Stimulated activated memory B cell treated with anti-CD40 and anti-IgM and Interleukin-4, amounts not matched to agents 10 μg/mL and 1 μg/mL and 100 μg/mL, for 72 hours (primary cell): ENCODE measurements around the gene PSAT1.

Source experiments
- ATAC-seq: fragments of 150-1000 bp; cut with Tn5 transposase; 2 replicates; pipeline ENCODE4 v1.10.0; 2021
- H3K27ac Mint-ChIP-seq: one replicate; pipeline ENCODE4 v1.8.0; 2022; ENCODE audit warnings: mild to moderate bottlenecking, mixed read lengths
- H3K27me3 Mint-ChIP-seq: one replicate; pipeline ENCODE4 v1.8.0; 2022; ENCODE audit warnings: mixed read lengths
- H3K36me3 Mint-ChIP-seq: one replicate; pipeline ENCODE4 v1.8.0; 2022; ENCODE audit warnings: mixed read lengths
- H3K4me1 Mint-ChIP-seq: one replicate; pipeline ENCODE4 v1.8.0; 2022; ENCODE audit warnings: mixed read lengths
- H3K4me3 Mint-ChIP-seq: one replicate; pipeline ENCODE4 v1.8.0; 2022; ENCODE audit warnings: mild to moderate bottlenecking, moderate library complexity, mixed read lengths
- H3K9me3 Mint-ChIP-seq: one replicate; pipeline ENCODE4 v1.8.0; 2022; ENCODE audit warnings: mixed read lengths

PSAT1 gene

DNA sequence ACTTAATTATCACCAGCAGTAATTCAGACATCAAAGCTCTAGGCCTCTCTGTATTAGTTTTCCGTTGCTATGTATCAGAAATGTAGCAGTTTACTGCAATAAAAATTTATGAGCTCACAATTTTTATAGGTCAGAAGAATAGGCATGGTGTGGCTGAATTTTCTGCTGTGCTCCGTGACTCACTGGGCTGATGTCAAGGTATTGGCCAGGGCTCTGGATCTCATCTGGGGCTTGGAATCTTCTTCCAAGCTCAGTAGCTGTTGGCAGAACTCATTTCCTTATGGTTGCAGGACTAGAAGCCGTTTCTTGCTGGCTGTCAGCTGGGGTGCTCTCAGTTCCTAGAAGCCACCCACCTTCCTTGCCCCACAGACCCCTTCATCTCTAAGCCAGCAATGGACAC, 66.3 kb downstream of the PSAT1 start:
- Mint-ChIP-seq H3K27ac (no peak overlapping the region), H3K4me3 (no peak overlapping the region), H3K36me3 (no peaks in the 10 kb centered on the region)

DNA sequence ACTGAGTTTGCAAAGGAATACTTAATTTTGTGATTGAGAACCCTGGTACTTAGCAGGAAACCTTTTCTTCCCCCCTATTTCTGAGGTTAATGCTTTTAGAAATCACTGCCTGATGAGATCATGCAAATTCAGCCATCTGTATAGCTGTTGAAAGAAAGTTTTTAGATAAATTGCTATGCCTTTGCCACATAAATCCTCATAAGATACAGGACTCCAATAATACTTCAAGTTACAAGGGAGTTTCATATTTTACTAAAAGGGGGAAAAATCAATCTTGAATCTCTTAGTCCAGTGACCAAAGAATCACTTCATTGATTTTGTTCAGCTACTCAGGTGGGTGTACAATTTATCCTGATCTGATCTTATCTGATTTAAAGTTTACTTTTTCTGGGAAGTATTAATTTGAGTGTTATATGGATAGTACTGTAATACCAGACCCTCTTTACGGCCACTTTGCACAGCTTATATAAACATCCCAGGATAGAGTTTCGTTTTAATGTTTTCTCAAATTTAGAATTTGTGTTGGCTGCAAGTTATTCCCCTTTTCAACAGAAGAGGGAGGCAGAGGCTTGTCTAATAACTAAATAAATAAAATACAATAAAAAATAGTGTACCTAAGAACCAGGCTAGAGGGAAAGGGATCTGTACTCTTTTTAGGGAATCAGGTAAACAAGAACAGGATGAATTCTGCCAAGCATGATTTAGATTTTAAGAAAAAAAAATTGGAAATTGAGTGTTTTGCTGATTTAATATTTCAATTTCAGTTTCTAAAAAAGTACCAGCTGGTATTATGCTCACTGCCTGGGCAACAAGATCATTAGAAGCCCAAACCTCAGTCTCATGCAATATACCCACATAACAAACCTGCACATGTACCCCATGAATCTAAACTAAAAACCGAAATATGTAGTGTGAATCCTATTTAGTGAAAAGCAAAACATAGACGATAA, 69.1 kb downstream of the PSAT1 start:
- ATAC-seq, result no peak
- Mint-ChIP-seq H3K4me3 (no peak overlapping the region), H3K9me3 (no peaks in the 10 kb centered on the region), H3K4me1 (no peaks in the 10 kb centered on the region), H3K27ac (no peak overlapping the region), H3K27me3 (peaks cover 20% of the 10 kb centered on the region), H3K36me3 (no peaks in the 10 kb centered on the region)

More for the DNA sequence above, 66.3 kb downstream of the PSAT1 start:
- no peaks in the 10 kb centered on the region for H3K4me1 Mint-ChIP-seq
- no peaks in the 10 kb centered on the region for H3K27me3 Mint-ChIP-seq
- H3K9me3 Mint-ChIP-seq, result no peaks in the 10 kb centered on the region
- no peak for ATAC-seq

DNA sequence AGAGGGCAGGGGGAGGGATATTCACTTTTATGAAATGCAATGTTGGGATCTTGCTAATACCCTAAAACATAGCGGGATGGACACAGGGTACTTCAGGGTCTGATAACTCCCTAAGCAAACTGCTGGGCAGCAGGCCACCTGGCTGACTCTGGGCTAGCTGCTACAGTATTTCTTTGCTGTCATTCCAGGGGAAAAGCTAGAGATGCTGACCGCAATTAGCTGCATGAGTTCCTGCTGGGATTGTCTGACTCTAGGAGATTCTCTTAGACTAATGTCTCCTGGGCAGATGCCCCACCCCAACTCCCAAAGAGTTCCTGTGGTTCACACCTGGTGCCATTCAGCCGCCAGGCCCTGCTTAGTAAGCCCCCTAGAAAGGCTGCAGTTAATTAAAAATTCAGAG, 69.9 kb downstream of the PSAT1 start:
- H3K27ac Mint-ChIP-seq, result no peak overlapping the region
- H3K4me1 Mint-ChIP-seq, result no peaks in the 10 kb centered on the region
- peaks cover 22% of the 10 kb centered on the region for H3K27me3 Mint-ChIP-seq
- no peak overlapping the region for H3K4me3 Mint-ChIP-seq
- H3K9me3 Mint-ChIP-seq, result no peaks in the 10 kb centered on the region
- no peak for ATAC-seq
- H3K36me3 Mint-ChIP-seq, result no peaks in the 10 kb centered on the region

DNA sequence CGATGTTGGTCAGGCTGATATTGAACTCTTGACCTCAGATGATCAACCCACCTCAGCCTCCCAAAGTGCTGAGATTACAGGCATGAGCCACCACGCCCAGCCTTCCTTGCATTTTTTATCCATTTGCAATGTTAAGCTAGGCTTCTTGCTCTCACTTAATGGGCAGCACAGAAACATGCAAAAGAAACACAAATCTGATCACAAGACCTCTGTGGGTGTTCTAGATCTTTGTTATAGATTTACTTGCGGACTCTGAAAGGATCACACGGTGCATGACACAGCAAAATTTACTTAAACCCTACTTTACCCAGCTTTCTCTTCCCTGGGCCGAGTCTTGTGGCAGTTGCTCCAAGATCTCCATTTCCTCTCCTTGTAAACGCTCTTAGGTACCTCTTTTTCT, 71.3 kb downstream of the PSAT1 start:
- no peaks in the 10 kb centered on the region for H3K36me3 Mint-ChIP-seq
- peaks cover 31% of the 10 kb centered on the region for H3K27me3 Mint-ChIP-seq
- H3K27ac Mint-ChIP-seq, result no peak overlapping the region
- ATAC-seq, result no peak
- no peaks in the 10 kb centered on the region for H3K4me1 Mint-ChIP-seq
- no peaks in the 10 kb centered on the region for H3K9me3 Mint-ChIP-seq
- no peak overlapping the region for H3K4me3 Mint-ChIP-seq

DNA sequence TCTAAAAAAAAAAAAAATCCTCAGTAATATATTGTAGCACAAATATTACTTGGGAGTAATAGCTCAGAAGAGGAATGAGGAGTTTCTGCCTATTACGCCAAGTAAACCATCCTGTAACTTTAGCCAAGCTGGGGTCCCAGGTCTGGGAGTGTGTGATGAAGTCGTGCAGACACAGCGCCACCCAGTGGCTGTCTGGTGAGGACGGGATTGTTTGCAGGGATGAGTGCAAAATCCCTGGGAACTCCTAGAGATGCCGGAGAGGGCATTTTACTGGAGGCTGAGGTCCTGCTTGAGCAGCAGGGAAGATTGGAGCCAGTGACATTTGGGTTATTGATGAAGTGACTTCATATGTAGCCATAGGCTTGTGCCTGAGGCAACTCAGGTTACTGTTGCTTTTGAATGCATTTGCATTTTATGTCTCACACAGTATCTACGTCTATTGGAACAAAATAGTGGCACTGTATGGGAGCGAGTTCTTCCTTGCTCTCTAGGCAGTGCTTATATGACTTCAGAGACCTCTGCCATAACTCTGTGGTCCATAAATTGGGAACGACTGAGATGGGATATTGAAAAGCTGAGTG, 72.8 kb downstream of the PSAT1 start:
- no peaks in the 10 kb centered on the region for H3K4me1 Mint-ChIP-seq

DNA sequence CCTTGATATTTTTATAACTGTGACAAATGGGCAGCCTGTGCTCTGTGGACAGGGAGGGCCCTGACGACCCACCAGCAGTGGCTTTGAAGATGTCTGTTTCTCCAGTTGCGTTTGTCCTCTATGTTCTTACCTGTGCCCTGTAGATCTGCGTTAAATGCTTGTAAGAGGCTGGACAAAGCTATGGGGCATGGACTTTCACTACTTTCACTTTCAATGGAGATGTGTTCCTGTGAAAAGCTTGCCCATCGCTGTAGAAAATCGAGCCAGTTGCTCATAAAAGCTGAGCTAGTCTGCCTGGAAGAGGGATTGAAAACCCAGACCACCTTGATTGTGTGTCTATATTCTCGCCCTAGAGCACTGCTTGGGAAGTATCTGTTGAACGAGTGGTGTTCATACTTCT, 74.1 kb downstream of the PSAT1 start:
- Mint-ChIP-seq H3K27ac (no peak overlapping the region), H3K4me1 (no peaks in the 10 kb centered on the region), H3K27me3 (peaks cover 33% of the 10 kb centered on the region), H3K4me3 (no peak overlapping the region), H3K9me3 (no peaks in the 10 kb centered on the region), H3K36me3 (no peaks in the 10 kb centered on the region)
- no peak for ATAC-seq

More for the DNA sequence above, 72.8 kb downstream of the PSAT1 start:
- H3K27me3 Mint-ChIP-seq, result peaks cover 33% of the 10 kb centered on the region
- H3K4me3 Mint-ChIP-seq, result no peak overlapping the region
- H3K36me3 Mint-ChIP-seq, result no peaks in the 10 kb centered on the region
- no peaks in the 10 kb centered on the region for H3K9me3 Mint-ChIP-seq
- H3K27ac Mint-ChIP-seq, result no peak overlapping the region
- ATAC-seq, result no peak

DNA sequence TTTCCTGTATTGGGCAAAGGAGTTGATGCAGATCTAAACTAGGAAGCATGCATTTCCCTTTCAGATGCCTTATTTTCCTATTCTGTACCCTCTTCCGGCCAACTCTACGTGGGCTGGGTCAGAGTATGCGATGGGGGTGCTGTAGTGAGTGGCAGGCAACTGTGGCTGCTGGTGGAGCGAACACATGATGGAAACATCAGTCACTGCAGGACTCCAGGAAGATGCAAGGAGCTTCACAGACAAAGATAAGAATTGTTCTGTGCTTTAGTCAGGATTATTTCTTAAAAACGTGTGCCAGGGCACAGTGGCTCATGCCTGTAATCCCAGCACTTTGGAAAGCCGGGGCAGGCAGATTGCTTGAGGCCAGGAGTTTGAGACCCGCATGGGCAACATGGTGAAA, 75.1 kb downstream of the PSAT1 start:
- no peak for ATAC-seq
- Mint-ChIP-seq H3K9me3 (no peaks in the 10 kb centered on the region), H3K4me1 (no peaks in the 10 kb centered on the region), H3K27me3 (peaks cover 36% of the 10 kb centered on the region), H3K4me3 (no peak overlapping the region), H3K36me3 (no peaks in the 10 kb centered on the region), H3K27ac (no peak overlapping the region)
